B cell (primary cell): Measurements from ENCODE around the gene MVD. TPM values are rescaled to one million over a fixed set of nuclear protein-coding genes. Genes with fewer than 3 reads are reported as not detected.

Experiments used
- ATAC-seq: fragments of 200-7000 bp; cut with Tn5 transposase; one replicate; pipeline ENCODE4 v1.10.0; 2021; ENCODE audit warnings: low read depth, mild to moderate bottlenecking, moderate number of reproducible peaks, moderate library complexity
- CTCF ChIA-PET: fragments of 350-600 bp; sonication (Branson Sonifier 250); formaldehyde crosslinking; loops from one replicate; lab custom pipeline; 2021; ENCODE audit warnings: antibody characterized with exemption, inconsistent platforms; lab: Charles Lee
- POLR2A ChIA-PET: fragments of 350-600 bp; sonication (Branson Sonifier 250); formaldehyde crosslinking; loops from one replicate; lab custom pipeline; 2021; ENCODE audit warnings: antibody characterized with exemption; lab: Charles Lee
- DNase-seq: peaks from one replicate; pipeline ENCODE4 v3.0.0; 2013
- H2AFZ ChIP-seq: 2 replicates; pipeline ENCODE4 v1.6.1; 2012; ENCODE audit warnings: mild to moderate bottlenecking, low read depth, low read length; ENCODE audit not compliant: insufficient read depth, poor library complexity, severe bottlenecking
- H3K27ac ChIP-seq, 2 donors: 1 replicate in 1 of 2; 2 replicates in 1 of 2; pipeline ENCODE4 v1.5.1; 2012 to 2013; ENCODE audit warnings: low read length in 2 of 2, mild to moderate bottlenecking in 2 of 2, moderate library complexity in 1 of 2
- H3K27me3 ChIP-seq, 4 experiments: fragments of 200-600 bp in 1 of 4; sonication (generic) in 1 of 4; replicated peaks in 1 of 4; 1 replicate in 2 of 4; 2 replicates in 2 of 4; pipeline versions ENCODE4 v1.6.1 to v1.7.0; 2013 to 2016; ENCODE audit warnings: low read length in 3 of 4, mild to moderate bottlenecking in 2 of 4, mixed read lengths in 1 of 4, moderate library complexity in 1 of 4; ENCODE audit not compliant: insufficient read depth in 4 of 4, control insufficient read depth in 3 of 4; ENCODE audit errors: control extremely low read depth in 1 of 4
- H3K36me3 ChIP-seq, 2 experiments: replicated peaks in 1 of 2; 1 replicate in 1 of 2; 2 replicates in 1 of 2; pipeline versions ENCODE4 v1.6.1 to v1.7.1; 2013; ENCODE audit warnings: low read length in 1 of 2; ENCODE audit not compliant: insufficient read depth in 2 of 2, control insufficient read depth in 1 of 2; ENCODE audit errors: control extremely low read depth in 1 of 2, extremely low read depth in 1 of 2
- H3K4me1 ChIP-seq, 2 donors: fragments of 200-600 bp in 1 of 2; sonication (generic) in 1 of 2; 1 replicate in 1 of 2; 2 replicates in 1 of 2; pipeline versions ENCODE4 v1.5.1 to v1.6.1; 2013 to 2017; ENCODE audit warnings: low read length in 2 of 2; ENCODE audit not compliant: control insufficient read depth in 2 of 2, insufficient read depth in 2 of 2
- H3K4me2 ChIP-seq: replicated peaks from 2 replicates; pipeline ENCODE3; 2012; ENCODE audit warnings: mild to moderate bottlenecking, low read depth, low read length; ENCODE audit not compliant: poor library complexity, severe bottlenecking
- H3K4me3 ChIP-seq, 5 experiments: fragments of 200-600 bp in 1 of 5; sonication (generic) in 1 of 5; 1 replicate in 3 of 5; 2 replicates in 2 of 5; pipeline versions ENCODE4 v1.5.1 to v1.7.0; 2011 to 2016; ENCODE audit warnings: low read length in 4 of 5, mild to moderate bottlenecking in 4 of 5, low read depth in 2 of 5, control low read depth in 1 of 5, moderate library complexity in 1 of 5; ENCODE audit not compliant: insufficient read depth in 1 of 5; ENCODE audit errors: control extremely low read depth in 1 of 5, extremely low read depth in 1 of 5
- H3K79me2 ChIP-seq: fragments of 200-600 bp; sonication (generic); one replicate; pipeline ENCODE4 v1.6.0; 2016; ENCODE audit warnings: low read length; ENCODE audit not compliant: control insufficient read depth, insufficient read depth
- H3K9ac ChIP-seq: fragments of 200-600 bp; sonication (generic); 2 replicates; pipeline ENCODE4 v1.6.1; 2017; ENCODE audit warnings: mild to moderate bottlenecking, low read length, moderate library complexity
- H3K9me3 ChIP-seq, 3 donors: one replicate each; pipeline versions ENCODE4 v1.6.1 to v1.7.1; 2013; ENCODE audit warnings: low read length in 2 of 3; ENCODE audit not compliant: control insufficient read depth in 2 of 3, insufficient read depth in 1 of 3; ENCODE audit errors: control extremely low read depth in 1 of 3
- H4K20me1 ChIP-seq: 2 replicates; pipeline ENCODE4 v1.6.0; 2012; ENCODE audit warnings: mild to moderate bottlenecking, low read length; ENCODE audit not compliant: insufficient read depth, control insufficient read depth, poor library complexity, severe bottlenecking
- H3K27ac Mint-ChIP-seq: one replicate; pipeline ENCODE4 v1.8.0; 2021; ENCODE audit warnings: mixed read lengths
- H3K27me3 Mint-ChIP-seq: one replicate; pipeline ENCODE4 v1.8.0; 2021; ENCODE audit warnings: mixed read lengths
- H3K4me1 Mint-ChIP-seq: one replicate; pipeline ENCODE4 v1.8.0; 2021; ENCODE audit warnings: mixed read lengths
- H3K4me3 Mint-ChIP-seq: one replicate; pipeline ENCODE4 v1.8.0; 2021; ENCODE audit warnings: mixed read lengths
- H3K9me3 Mint-ChIP-seq: one replicate; pipeline ENCODE4 v1.8.0; 2022; ENCODE audit warnings: mixed read lengths; ENCODE audit not compliant: insufficient read depth
- CTCF ChIP-seq: fragments of 200-600 bp; IDR thresholded peaks from one replicate; pipeline ENCODE4 v1.8.0; 2022; ENCODE audit warnings: antibody characterized with exemption, mild to moderate bottlenecking
- EZH2 ChIP-seq: IDR thresholded peaks from 2 replicates; pipeline ENCODE4 v1.6.1; 2012; ENCODE audit warnings: borderline replicate concordance, low read depth, mild to moderate bottlenecking, moderate library complexity, low read length; ENCODE audit not compliant: insufficient read depth, poor library complexity, severe bottlenecking
- WGBS: methylation state at CpG from one replicate; pipeline ENCODE4 v1.1.5; 2013; ENCODE audit warnings: missing lambda C conversion rate; ENCODE audit not compliant: insufficient coverage; 5-methylcytosine and 5-hydroxymethylcytosine counted together
- intact Hi-C: fragments of 100-400 bp; cut with micrococcal nuclease; formaldehyde crosslinking; loops from one replicate; pipeline ENCODE4 v1.10.0; 2022
- polyA plus RNA-seq: library from polyadenylated mRNA; depleted of rRNA; stranded (reverse); fragments of >200 nt; gene quantifications from 2 replicates; pipeline ENCODE4 v1.2.3, GENCODE V29; 2012
- total RNA-seq, 2 donors: library from RNA; stranded (reverse); fragments of 120-200 nt in 1 of 2; gene quantifications; 1 replicate in 1 of 2; 2 replicates in 1 of 2; pipeline versions ENCODE4 v1.2.3 to v1.2.4, GENCODE V29; 2013 to 2022

Gene MVD
- total and polyA plus RNA-seq, 2 donors (not counting 1 experiment from before 2014, with no cell fraction given), result 40.9 to 95.4 TPM

GRCh38 chr16:88677721-88678120 is 14.8 kb upstream of the MVD start:
- 74% methylated on average over 8 of the region's 13 CpGs for WGBS
- POLR2A ChIA-PET, result no interaction called here
- H3K4me1 ChIP-seq, result peaks cover 20 to 23% of the 10 kb centered on the region in 2 donors

More at GRCh38 chr16:88677721-88678120, 14.8 kb upstream of the MVD start:
- H3K9me3 Mint-ChIP-seq, result no peaks in the 10 kb centered on the region
- intact Hi-C loops, result no loop called here
- no peak overlapping the region for H3K4me2 ChIP-seq
- no peak overlapping the region for H3K4me3 Mint-ChIP-seq
- no peak overlapping the region for H2AFZ ChIP-seq
- H3K9me3 ChIP-seq, result no peaks in the 10 kb centered on the region
- no peak overlapping the region for H3K27ac Mint-ChIP-seq
- peaks cover 0 to 39% of the 10 kb centered on the region in 2 experiments for H3K36me3 ChIP-seq
- H3K27me3 Mint-ChIP-seq, result no peaks in the 10 kb centered on the region
- no peak overlapping the region for H3K27ac ChIP-seq
- ATAC-seq (no peak), DNase-seq (no peak)
- H3K4me3 ChIP-seq, result no peak overlapping the region
- TF ChIP-seq EZH2 (no peak), CTCF (no peak)
- H3K9ac ChIP-seq, result no peak overlapping the region
- peaks cover 34% of the 10 kb centered on the region for H3K79me2 ChIP-seq
- H3K4me1 Mint-ChIP-seq, result peaks cover 21% of the 10 kb centered on the region
- no peaks in the 10 kb centered on the region for H3K27me3 ChIP-seq
- H4K20me1 ChIP-seq, result peaks cover 46% of the 10 kb centered on the region
- CTCF ChIA-PET, result no interaction called here
